ENCODE data around the gene MTHFD1L.

GRCh38 chr6:150906641-150907326 is 41.3 kb downstream of the MTHFD1L start:
- TF ChIP-seq CTCF (conservative IDR thresholded peaks at IDR 0.05 in 1 of 2, IDR thresholded peaks at IDR 0.05 in 1 of 2; ENCODE audit: low read depth in 1 of 2, low read length in 2 of 2): no peak
- no peak for TF ChIP-seq EZH2 (IDR thresholded peaks at IDR 0.05; ENCODE audit: low read length, missing control alignments)

Measured in fibroblast of lung (primary cell).